GM21576 (cell line): ENCODE results near the gene SLFN12.
"Not testable (repeated sequence)": the region's sequence is repeated elsewhere in the genome, so short reads cannot be mapped to it uniquely, and the experiment has no call there.

Source experiments
- ATAC-seq: cut with Tn5 transposase; IDR thresholded peaks from one replicate; pipeline ENCODE4 v1.9.1; 2021; ENCODE audit warnings: mild to moderate bottlenecking, moderate library complexity; ENCODE audit not compliant: unreplicated experiment

SLFN12 gene

DNA sequence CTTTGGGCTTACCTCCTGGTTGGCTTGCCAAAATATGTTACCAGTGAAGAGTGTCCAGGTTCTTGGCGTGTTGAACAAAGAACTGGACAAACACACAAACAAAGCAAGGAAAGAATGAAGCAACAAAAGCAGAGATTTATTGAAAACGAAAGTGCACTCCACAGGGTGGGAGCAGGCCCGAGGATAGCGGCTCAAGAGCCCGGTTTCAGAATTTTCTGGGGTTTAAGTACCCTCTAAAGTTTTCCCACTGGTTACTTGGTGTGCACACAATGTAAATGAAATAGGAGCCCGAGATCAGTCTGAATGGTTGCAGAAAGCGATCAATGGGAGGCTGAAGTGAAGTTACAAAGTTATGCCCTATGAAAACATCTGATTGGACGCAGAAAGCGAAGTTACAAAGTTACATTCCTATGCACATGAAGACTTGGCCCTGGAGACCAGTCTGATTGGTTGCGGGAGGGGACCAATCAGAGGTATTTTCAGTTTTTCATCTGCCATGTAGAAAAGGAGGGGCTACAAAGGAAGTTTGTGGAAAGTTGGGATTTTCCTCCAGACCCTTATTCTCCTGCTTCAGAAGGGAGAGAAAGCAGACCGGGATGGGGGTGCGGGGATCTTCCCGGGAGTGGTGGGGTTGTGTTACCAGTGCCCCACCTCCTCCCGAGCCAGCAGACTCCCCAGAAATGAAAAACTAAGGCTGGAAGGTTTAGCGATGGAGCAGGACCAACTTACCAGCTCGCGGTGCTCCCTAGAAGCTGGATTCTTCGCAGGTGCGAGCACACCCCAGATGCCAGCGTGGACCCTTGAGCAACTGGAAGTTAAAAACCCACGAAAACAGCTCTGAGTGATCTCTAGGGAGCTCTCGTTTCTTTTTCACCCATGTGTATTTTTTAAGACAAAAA lies at the start of gene SLFN12:
Gene SLFN12 (minus strand): TSS at position 325 of the 899 bp plus-strand sequence. CDS start 9,472 bp downstream, outside the sequence.
- peak; percentile 73 for ATAC-seq

DNA sequence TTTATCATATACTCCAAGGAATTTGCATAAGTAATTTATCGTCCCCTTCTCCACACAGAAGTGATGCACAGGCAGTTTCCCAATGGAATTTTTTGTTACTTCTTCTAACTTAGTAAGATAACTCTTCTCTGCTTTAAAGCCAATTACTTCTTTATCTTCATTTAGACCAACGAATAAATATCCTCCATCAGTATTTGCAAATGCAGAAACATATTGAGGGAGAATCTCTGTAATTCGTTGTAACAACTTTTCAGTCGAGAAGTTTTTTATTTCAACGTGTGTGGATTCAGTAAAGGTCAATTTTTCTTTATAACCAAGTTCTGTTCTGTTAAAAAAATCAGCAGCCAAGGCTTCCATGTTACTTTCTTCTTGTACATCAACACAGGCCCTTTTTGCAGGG lies 47.0 kb upstream of the SLFN12 start:
- ATAC-seq: no peak

- no peak for ATAC-seq
These were observed 44.9 kb upstream of the SLFN12 start for GRCh38 chr17:35477248-35477647.

DNA sequence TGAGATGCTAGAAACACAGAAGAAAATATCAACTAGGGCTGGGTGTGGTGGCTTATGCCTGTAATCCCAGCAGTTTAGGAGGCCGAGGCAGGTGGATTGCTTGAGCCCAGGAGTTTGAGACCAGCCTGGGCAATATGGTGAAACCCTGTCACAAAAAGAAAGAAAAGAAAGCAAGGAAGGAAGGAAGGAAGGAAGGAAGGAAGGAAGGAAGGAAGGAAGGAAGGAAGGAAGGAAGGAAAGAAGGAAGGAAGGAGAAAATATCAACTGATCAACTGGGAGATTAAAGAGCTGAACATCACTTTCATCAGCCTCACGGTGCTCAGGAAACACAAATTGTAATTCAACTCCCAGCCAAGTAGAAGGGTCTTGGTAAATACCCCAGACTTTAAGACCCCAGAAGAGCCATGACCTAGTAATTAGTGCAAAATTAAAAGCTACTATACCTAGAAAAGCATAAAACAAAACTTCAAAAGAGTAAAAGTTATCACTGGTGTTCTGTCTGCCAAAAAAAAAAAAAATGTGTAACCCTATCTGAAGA lies 44.1 kb upstream of the SLFN12 start:
- ATAC-seq: no peak

DNA sequence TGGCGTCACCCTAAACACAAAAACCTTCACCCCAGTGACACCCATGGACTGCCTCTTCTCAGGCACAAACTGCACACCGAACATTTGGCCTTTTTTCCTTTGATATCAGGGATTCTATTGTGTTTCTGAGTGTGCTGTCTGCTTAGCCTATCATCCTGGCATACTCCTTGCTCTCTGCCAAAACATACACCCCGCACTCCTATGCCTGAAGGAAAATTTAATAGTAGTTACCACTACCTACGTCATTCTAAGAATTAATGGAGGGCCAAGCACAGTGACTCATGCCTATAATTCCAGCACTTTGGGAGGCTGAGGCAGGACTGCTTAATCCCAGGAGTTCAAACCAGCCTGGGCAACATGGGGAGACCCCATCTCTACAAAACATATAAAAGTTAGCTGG lies 36.2 kb upstream of the SLFN12 start:
- no peak for ATAC-seq

DNA sequence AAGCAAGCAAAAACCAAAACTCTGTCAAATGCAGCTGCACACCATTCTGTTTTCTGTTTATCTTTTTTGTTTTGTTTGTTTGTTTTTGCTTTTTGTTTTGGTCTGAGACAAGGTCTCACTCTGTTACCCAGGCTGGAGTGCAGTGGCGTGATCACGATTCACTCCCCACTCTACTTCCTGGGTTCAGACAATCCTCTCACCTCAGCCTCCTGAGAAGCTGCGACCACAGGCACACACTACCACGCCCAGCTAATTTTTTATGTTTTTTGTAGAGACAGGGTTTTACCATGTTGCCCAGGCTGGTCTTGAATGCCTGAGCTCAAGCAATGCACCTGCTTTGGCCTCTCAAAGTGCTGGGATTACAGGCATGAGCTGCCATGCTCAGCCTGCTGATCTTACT lies 35.5 kb upstream of the SLFN12 start:
- ATAC-seq: no peak

DNA sequence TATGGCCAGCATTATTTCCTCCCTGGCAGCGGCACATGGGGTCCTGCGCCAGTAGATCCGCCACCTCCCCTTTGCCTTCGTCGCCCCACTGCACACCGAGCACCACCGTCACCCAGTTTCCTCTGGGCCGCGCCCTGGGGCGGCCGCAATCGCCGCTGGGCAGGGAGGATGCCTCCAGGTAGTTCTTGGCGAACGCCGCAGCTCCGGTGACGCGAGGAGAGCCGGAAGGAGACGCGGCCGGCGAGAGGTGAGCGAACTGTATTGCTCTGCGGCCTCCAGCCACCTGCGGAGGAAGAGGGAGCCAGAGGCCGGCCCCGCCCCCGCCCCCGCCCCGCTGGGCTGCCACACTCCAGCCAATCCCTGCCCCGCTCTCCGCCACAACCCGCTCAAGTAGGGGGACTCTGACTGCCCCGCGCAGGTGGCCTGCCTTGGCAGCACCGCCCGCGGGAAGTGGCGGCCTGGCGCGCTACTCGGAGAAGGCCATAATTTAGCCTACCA lies 28.1 kb upstream of the SLFN12 start:
- peak; percentile 88 for ATAC-seq

GRCh38 chr17:35454035-35454434 lies 21.7 kb upstream of the SLFN12 start:
- ATAC-seq: not testable (repeated sequence)

DNA sequence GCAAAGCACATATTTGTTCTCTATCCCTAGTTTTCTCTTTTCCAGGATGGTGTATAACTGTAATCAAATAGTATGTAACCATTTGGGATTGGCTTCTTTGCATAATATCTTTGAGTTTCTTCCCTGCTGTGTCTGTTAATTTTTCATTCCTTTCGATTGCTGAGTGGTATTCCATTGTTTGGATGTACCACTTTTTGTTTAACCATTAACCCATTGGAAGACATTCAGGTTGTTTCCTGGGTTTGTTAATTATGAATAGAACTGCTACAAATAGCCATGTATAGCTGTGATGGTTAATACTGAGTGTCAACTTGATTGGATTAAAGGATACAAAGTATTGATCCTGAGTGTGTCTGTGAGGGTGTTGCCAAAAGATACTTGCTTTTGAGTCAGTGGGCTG lies 20.9 kb upstream of the SLFN12 start:
- ATAC-seq: no peak

DNA sequence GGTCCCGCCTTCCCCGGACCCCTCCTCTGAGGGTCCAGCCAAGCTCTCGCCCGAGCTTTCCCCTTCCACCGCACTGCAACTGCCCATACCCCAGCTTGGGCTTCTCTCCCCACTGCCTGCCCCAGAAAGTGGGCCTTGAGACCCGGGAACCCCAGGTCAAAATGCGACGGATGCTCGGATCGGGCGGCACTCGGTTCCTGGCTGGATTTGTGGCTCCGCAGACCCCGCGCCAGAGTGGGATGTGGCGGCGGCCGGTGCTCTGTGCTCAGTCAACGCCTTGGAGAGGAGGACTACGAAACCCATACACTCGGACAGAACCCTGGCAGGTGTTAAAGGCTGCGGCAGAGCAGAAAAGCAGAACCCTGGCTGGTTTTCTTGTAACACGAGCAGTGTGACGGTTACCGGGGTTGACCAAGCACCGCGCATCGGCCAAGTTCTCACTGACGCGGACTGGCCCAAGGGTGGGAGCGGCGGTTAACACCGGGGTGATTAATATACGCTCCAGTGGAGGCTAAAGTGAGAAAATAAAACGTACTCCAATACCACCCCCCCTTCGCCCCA lies 17.2 kb upstream of the SLFN12 start:
- ATAC-seq: no peak

DNA sequence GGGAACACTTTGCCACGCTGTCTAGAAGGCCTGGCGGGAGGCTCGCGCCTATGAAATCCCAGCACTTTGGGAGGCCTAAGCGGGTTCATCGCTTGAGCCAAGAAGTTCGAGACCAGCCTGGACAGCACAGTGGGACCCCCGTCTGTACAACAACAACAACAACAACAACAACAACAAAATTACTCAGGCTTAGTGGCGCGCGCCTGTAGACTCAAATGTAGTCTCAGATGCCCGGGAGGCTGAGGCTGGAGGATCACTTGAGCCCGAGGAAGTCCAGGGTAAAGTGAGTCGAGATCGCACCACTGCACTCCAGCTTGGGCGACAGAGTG lies 16.6 kb upstream of the SLFN12 start:
- no peak for ATAC-seq

DNA sequence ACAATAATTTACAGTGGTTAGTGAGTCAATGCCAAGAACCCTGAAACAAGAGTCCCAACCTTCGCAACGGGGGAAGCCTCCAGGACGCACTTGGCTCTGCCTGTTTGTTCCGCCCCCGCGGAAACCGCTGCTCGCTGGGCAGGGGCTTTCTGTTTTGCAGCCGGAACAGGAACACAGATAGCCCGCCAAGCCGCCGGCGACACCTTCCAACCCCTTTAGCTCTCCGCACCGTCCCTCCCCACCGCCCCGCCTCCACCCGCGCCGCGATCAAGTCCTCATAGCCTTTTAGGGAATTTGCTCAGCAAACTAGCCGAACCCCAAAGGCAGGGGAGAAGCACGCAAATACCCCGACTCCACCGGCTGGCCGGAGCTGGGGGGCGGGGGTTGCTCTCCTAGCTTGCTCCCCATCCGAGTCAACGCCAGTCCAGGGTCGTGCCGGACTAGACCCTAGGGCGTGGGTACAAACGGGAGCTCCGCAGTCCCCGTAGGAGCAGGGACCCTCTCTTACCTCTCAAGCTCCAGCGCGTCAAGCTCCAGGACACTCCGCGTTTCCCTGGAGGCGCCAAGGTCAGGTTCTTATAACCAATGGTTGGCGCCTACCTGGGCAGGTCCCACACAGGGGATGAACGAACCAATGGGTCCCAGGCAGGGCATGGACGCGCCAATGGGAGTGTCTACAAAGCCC lies 16.1 kb upstream of the SLFN12 start, which contains the start of gene SLFN13:
Gene SLFN13 (minus strand): TSS at position 553 of the 685 bp plus-strand sequence. CDS start 3,086 bp downstream, outside the sequence.
- peak; percentile 70 for ATAC-seq

- no peak for ATAC-seq
These were observed 15.2 kb upstream of the SLFN12 start for GRCh38 chr17:35447499-35447898.

DNA sequence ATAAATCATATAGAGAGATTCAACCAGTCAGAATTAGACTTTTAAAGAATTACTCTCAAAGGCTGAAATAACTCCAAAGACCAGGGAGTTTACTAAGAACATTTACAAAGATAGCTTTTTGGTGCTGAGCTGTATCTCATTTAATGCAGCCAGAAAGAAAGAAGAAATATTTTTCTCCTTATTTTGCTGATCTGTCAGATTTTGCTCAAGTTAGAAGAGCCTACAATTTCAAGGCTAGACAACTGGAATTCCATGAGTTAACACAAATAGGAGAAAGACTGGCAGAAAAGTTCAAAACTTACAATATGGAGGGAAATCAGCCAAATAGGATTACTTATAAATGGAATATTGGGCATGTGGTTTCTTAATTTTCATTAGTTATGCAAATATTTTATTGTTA lies 6.1 kb upstream of the SLFN12 start:
- ATAC-seq: no peak

DNA sequence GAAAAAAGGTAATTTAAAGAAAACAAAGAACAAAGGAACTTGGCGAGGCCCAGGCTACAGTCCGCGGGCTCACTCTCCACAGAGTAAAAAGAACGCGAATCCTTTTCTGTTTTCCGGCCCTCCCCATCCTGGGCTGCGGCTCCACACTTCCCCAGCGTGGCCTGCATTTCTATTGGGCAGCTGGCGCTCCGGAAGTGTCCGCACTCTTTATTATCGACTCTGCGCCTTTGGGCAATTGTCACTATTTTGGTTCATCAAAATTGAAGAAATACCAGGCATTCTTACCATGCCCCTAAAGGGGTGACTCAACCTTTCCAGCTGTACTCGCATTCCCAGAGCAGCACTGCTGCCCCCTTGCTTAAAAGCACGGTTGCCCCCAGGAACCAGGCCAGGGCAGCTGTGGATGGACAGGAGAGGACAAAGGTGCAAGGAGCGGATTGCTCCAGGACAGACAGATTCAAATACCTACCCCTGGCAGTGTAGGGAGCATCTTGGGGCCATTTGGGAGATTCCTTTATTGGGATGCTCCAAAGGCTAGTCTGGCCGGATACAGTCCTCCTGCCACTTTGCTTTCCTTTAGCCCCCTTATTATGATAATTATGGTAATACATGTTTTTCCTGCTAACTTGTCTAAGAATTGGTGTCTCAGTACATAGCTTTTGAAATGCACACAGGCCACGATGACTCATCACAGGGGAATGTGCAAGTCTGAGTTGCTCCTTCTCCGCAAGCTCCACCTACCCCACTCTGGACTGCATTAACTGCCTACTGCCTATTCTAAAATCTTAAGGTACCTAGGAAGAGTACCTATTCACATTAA lies 985 bp upstream of the SLFN12 start:
- no peak for ATAC-seq

DNA sequence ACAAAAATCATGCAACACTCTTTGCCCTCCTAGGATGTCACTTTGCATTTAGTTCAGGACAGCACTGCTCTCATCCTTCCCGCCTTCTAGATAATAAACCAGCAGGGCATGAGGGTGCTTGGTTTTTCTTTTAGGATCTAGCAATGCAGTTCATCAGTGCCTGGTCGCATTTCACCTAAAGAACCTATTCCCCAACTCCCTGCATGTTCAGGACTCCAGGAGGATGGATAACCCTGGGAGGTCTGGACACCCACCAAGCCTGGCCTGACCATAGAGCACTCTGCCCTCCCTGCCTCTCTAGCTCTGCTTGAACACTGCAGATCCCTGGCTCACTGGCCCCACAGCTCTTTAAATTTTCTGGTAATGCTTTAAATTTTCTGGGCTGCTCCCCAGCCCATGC lies 2.6 kb downstream of the SLFN12 start:
- ATAC-seq: no peak

GRCh38 chr17:35428229-35428628 lies 4.1 kb downstream of the SLFN12 start:
- ATAC-seq: no peak

- ATAC-seq: no peak
These were observed 8.5 kb downstream of the SLFN12 start for GRCh38 chr17:35423761-35424160.

DNA sequence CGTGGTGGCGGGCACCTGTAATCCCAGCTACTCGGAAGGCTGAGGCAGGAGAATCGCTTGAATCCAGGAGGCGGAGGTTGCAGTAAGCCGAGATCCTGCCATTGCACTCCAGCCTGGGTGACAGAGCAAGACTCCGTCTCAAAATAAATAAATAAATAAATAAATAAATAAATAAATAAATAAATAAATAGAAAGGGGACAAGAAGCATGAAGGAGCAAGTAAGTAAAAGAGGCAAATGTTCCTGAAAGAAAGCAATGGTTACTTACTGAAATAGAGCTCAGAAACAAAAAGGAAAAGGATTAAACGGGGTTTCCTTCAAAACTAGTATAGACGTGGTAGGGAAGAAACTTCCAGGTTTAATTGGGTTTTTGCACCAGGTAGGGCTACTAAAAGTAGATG lies 11.2 kb downstream of the SLFN12 start:
- ATAC-seq: not testable (repeated sequence)

GRCh38 chr17:35416659-35417058 lies 15.6 kb downstream of the SLFN12 start:
- ATAC-seq: no peak
